Measurements from ENCODE around the gene SPSB4.
A peak's percentile ranks its signal among the peaks of the same experiment; 100 is the strongest.

The SPSB4 gene

DNA sequence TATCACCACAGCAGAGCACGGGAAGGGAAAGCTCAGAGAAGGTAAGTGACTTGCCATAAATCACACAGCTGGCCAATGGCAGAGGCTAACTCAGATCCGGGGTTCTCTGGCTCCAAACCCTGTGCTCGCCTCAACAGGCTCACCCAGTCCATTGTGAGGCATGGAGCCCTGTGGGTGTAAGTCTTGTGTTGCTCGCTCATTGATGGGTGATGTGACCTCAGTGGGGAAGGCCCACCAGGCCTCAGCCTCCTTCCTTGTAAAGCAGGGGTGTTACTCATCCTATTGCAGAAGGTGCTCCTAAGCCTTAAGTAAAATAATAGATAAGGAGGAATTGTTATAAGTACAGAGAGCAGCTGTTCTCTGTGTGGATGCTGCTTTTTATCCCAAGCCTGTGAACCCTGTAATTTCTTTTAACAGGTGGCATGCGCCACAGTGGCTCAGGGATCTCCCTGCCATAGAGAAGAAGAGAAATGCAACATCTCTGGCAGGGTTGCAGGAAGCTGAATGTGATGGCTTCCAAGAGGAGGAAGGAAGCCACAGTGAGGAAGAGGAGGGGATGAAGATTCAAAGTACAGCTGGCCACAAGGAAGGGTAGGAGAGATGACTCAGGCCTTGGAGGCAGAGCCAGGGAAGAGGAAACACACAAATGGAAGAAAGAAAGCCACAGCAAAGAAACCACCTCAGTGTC, 30.9 kb upstream of the SPSB4 start:
- Histone ChIP-seq H3K4me1 (ENCODE audit: control insufficient read depth in 5 of 5, insufficient read depth in 5 of 5, low read length in 5 of 5) (no peaks in the 10 kb centered on the region), H3K36me3 (ENCODE audit: control insufficient read depth in 5 of 5, insufficient read depth in 5 of 5, low read length in 5 of 5) (no peaks in the 10 kb centered on the region), H3K4me3 (ENCODE audit: low read depth in 1 of 5, low read length in 5 of 5) (no peak overlapping the region), H3K9me3 (ENCODE audit: control insufficient read depth in 5 of 5, low read length in 5 of 5) (no peaks in the 10 kb centered on the region), H3K27me3 (ENCODE audit: control insufficient read depth in 5 of 5, insufficient read depth in 4 of 5, low read length in 5 of 5) (peaks cover 0 to 3% (median 0%) of the 10 kb centered on the region in 5 donors), H3K27ac (ENCODE audit: low read depth, low read length) (no peak overlapping the region), H3K9ac (ENCODE audit: low read length in 5 of 5) (no peak overlapping the region)

DNA sequence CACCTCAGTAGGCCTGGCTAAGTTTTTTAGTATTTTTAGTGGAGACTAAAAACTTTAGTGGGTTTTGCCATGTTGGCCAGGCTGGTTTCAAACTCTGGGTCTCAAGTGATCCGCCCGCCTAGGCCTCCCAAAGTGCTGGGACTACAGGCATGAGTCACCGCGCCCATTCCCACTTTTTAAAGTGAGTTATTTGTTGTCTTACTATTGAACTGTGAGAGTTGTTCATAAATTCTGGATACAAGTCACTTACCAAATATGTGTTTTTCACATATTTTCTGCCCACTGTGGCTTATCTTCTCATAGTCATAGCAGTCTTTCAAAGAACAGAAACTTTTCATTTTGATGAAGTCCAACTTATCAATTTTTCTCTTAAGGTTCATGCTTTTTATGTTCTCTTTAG, 29.9 kb upstream of the SPSB4 start:
- Histone ChIP-seq H3K4me1 (ENCODE audit: control insufficient read depth in 5 of 5, insufficient read depth in 5 of 5, low read length in 5 of 5) (no peaks in the 10 kb centered on the region), H3K27ac (ENCODE audit: low read depth, low read length) (no peak overlapping the region), H3K9me3 (ENCODE audit: control insufficient read depth in 5 of 5, low read length in 5 of 5) (no peaks in the 10 kb centered on the region), H3K36me3 (ENCODE audit: control insufficient read depth in 5 of 5, insufficient read depth in 5 of 5, low read length in 5 of 5) (no peaks in the 10 kb centered on the region), H3K27me3 (ENCODE audit: control insufficient read depth in 5 of 5, insufficient read depth in 4 of 5, low read length in 5 of 5) (peaks cover 0 to under 1% (median 0%) of the 10 kb centered on the region in 5 donors), H3K9ac (ENCODE audit: low read length in 5 of 5) (no peak overlapping the region), H3K4me3 (ENCODE audit: low read depth in 1 of 5, low read length in 5 of 5) (no peak overlapping the region)

DNA sequence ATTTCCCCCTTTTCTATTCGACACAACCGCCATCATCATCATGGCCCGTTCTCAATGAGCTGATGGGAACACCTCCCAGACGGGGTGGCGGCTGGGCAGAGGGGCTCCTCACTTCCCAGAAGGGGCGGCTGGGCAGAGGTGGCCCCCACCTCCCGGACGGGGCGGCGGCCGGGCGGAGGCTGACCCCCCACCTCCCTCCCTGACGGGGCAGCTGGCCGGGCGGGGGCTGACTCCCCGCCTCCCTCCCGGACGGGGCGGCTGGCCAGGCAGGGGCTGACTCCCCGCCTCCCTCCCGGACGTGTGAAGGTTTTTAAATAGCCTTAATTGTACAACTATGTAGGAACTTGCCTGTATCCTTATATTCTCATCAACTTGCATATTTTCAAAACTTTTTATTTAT, 20.9 kb upstream of the SPSB4 start:
- Histone ChIP-seq H3K9me3 (ENCODE audit: control insufficient read depth in 5 of 5, low read length in 5 of 5) (no peaks in the 10 kb centered on the region), H3K27ac (ENCODE audit: low read depth, low read length) (no peak overlapping the region), H3K27me3 (ENCODE audit: control insufficient read depth in 5 of 5, insufficient read depth in 4 of 5, low read length in 5 of 5) (peaks cover 0 to 3% (median 0%) of the 10 kb centered on the region in 5 donors), H3K4me3 (ENCODE audit: low read depth in 1 of 5, low read length in 5 of 5) (no peak overlapping the region), H3K9ac (ENCODE audit: low read length in 5 of 5) (no peak overlapping the region), H3K4me1 (ENCODE audit: control insufficient read depth in 5 of 5, insufficient read depth in 5 of 5, low read length in 5 of 5) (no peaks in the 10 kb centered on the region), H3K36me3 (ENCODE audit: control insufficient read depth in 5 of 5, insufficient read depth in 5 of 5, low read length in 5 of 5) (no peaks in the 10 kb centered on the region)

DNA sequence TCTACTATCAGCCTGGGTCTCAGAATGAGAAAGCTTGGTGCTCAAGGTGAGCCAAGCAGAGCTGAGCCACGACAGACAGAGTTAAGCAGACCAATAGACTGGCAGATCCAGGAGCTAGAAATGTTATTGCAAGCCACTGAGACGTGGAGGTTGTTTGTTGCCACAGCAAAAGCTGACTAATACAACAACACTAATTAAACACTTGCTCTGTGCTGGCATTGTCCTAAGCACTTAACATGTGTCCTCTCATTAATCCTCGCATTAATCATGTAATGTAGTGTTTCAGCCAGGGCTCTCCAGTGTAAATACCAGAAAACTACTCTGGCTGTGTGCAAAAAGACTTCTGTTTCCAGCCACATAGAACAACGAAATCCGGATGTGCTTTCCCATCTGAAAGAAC, 11.6 kb upstream of the SPSB4 start:
- Histone ChIP-seq H3K9me3 (ENCODE audit: control insufficient read depth in 5 of 5, low read length in 5 of 5) (peaks cover 0 to 12% (median 4%) of the 10 kb centered on the region in 5 donors), H3K36me3 (ENCODE audit: control insufficient read depth in 5 of 5, insufficient read depth in 5 of 5, low read length in 5 of 5) (no peaks in the 10 kb centered on the region), H3K4me3 (ENCODE audit: low read depth in 1 of 5, low read length in 5 of 5) (no peak overlapping the region), H3K27me3 (ENCODE audit: control insufficient read depth in 5 of 5, insufficient read depth in 4 of 5, low read length in 5 of 5) (peaks cover 0 to 5% (median 0%) of the 10 kb centered on the region in 5 donors), H3K27ac (ENCODE audit: low read depth, low read length) (no peak overlapping the region), H3K4me1 (ENCODE audit: control insufficient read depth in 5 of 5, insufficient read depth in 5 of 5, low read length in 5 of 5) (no peaks in the 10 kb centered on the region), H3K9ac (ENCODE audit: low read length in 5 of 5) (no peak overlapping the region)

DNA sequence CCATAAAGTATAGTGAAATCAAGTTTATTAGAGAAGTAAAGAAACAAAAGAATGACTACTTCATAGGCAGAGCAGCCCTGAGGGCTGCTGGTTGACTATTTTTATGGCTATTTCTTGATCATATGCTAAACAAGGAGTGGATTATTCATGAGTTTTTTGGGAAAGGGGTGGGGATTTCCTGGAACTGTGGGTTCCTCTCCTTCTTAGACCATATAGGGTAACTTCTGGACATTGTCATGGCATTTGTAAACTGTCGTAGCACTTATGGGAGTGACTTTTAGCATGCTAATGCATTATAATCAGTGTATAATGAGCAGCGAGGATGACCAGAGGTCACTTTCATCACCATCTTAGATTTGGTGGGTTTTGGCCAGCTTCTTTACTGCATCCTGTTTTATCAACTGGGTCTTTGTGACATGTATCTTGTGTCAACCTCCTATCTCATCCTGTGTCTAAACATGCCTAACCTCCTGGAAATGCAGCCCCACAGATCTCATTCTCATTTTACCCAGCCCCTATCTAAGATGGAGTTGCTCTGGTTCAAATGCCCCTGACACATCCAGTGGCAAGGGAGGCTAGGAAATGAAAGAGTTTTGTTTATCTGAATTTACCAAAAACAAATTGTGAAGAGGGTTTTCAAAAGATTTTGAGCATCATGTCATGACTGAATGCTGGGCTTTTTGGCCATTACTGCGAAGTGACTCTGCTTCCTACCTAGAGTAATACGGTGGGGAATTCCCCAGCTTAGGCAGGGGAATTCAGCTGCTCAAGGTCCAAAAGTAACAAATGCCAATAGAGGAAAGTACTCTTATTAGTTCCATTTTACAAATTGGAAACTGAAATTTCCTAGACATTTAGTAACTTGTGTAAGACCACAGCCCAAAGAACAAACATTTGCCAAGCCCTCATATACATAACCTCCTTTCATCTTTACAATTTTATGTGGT, 6.2 kb upstream of the SPSB4 start:
- no peak overlapping the region for H3K9ac ChIP-seq (ENCODE audit: low read length in 5 of 5)
- H3K36me3 ChIP-seq (ENCODE audit: control insufficient read depth in 5 of 5, insufficient read depth in 5 of 5, low read length in 5 of 5): no peaks in the 10 kb centered on the region
- H3K4me1 ChIP-seq (ENCODE audit: control insufficient read depth in 5 of 5, insufficient read depth in 5 of 5, low read length in 5 of 5): no peaks in the 10 kb centered on the region
- peaks cover 0 to 12% (median 4%) of the 10 kb centered on the region in 5 donors for H3K9me3 ChIP-seq (ENCODE audit: control insufficient read depth in 5 of 5, low read length in 5 of 5)
- no peak overlapping the region for H3K4me3 ChIP-seq (ENCODE audit: low read depth in 1 of 5, low read length in 5 of 5)
- peaks cover 4 to 18% (median 12%) of the 10 kb centered on the region in 5 donors for H3K27me3 ChIP-seq (ENCODE audit: control insufficient read depth in 5 of 5, insufficient read depth in 4 of 5, low read length in 5 of 5)
- H3K27ac ChIP-seq (ENCODE audit: low read depth, low read length): no peak overlapping the region

DNA sequence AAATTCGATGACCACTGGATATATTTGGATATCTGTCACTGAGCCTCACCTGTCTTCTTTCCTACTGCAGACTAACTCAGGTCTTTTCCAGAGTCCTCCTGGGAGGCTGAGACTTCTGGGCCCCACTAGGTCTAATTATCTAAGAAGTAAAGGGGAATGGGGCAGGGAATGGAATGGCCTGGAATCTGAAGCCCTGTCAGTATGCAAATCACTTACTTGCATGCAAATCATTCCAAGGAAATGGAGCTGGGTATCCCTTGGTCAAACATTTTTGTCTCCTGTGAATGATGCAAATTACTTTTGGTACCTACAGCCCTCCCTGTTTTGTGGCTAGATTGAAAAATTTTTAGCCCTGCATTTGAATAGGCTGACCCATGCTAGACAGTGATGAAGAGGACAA, 5.3 kb upstream of the SPSB4 start:
- H3K27me3 ChIP-seq (ENCODE audit: control insufficient read depth in 5 of 5, insufficient read depth in 4 of 5, low read length in 5 of 5): peaks cover 10 to 25% (median 19%) of the 10 kb centered on the region in 5 donors
- H3K9me3 ChIP-seq (ENCODE audit: control insufficient read depth in 5 of 5, low read length in 5 of 5): peaks cover 0 to 12% (median 4%) of the 10 kb centered on the region in 5 donors
- peaks cover 0 to 6% (median 5%) of the 10 kb centered on the region in 5 donors for H3K4me1 ChIP-seq (ENCODE audit: control insufficient read depth in 5 of 5, insufficient read depth in 5 of 5, low read length in 5 of 5)
- H3K27ac ChIP-seq (ENCODE audit: low read depth, low read length): no peak overlapping the region
- no peak overlapping the region for H3K9ac ChIP-seq (ENCODE audit: low read length in 5 of 5)
- no peak overlapping the region for H3K4me3 ChIP-seq (ENCODE audit: low read depth in 1 of 5, low read length in 5 of 5)
- no peaks in the 10 kb centered on the region for H3K36me3 ChIP-seq (ENCODE audit: control insufficient read depth in 5 of 5, insufficient read depth in 5 of 5, low read length in 5 of 5)

DNA sequence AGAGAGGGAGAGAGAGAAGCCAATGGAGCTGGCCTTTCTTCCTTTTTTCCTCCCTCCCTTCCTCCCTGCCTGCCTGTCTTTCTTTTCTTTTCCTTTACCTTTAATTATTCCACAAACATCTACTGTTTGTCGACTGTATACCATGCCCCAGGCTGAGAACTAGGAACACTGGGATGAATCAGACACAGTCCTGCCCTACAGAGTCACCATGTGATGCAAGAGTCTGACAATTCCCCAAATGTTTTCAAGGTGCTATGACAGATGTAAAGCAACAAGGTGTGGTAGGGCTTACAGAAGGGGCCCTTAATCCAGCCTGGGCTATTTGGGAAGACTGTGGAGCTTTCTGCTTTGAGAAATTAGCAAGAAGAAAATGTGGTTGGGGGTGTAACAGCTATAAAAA, 4.0 kb upstream of the SPSB4 start:
- H3K27me3 ChIP-seq (ENCODE audit: control insufficient read depth in 5 of 5, insufficient read depth in 4 of 5, low read length in 5 of 5): peaks cover 10 to 32% (median 23%) of the 10 kb centered on the region in 5 donors
- H3K4me1 ChIP-seq (ENCODE audit: control insufficient read depth in 5 of 5, insufficient read depth in 5 of 5, low read length in 5 of 5): peaks cover 0 to 19% (median 15%) of the 10 kb centered on the region in 5 donors
- H3K4me3 ChIP-seq (ENCODE audit: low read depth in 1 of 5, low read length in 5 of 5): no peak overlapping the region

DNA sequence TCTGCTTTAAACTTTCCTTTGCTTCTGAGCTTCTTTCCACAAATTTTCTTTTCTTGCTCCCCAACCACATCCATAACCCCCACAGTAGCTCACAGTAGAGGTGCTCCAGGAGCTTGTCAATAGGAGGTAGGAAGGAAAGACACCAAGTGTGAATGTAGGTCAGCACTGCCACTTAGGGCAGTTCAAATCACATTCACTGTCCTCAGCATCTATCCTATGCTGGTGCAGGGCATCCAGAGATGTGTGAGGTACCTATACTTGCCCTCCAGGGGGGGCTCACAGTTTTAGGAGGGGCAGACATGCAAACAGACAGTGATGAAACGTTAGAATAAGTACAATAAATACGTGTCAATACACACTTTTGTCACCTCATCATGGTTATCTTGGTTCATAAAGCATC, 1.5 kb upstream of the SPSB4 start:
- Histone ChIP-seq H3K9ac (ENCODE audit: low read length in 5 of 5) (no peak overlapping the region), H3K4me1 (ENCODE audit: control insufficient read depth in 5 of 5, insufficient read depth in 5 of 5, low read length in 5 of 5) (peaks cover 0 to 27% (median 22%) of the 10 kb centered on the region in 5 donors), H3K36me3 (ENCODE audit: control insufficient read depth in 5 of 5, insufficient read depth in 5 of 5, low read length in 5 of 5) (no peaks in the 10 kb centered on the region), H3K4me3 (ENCODE audit: low read depth in 1 of 5, low read length in 5 of 5) (no peak overlapping the region), H3K27ac (ENCODE audit: low read depth, low read length) (no peak overlapping the region), H3K27me3 (ENCODE audit: control insufficient read depth in 5 of 5, insufficient read depth in 4 of 5, low read length in 5 of 5) (peaks cover 19 to 41% (median 34%) of the 10 kb centered on the region in 5 donors), H3K9me3 (ENCODE audit: control insufficient read depth in 5 of 5, low read length in 5 of 5) (no peaks in the 10 kb centered on the region)

More for the DNA sequence above, 4.0 kb upstream of the SPSB4 start:
- Histone ChIP-seq H3K9me3 (ENCODE audit: control insufficient read depth in 5 of 5, low read length in 5 of 5) (peaks cover 0 to 5% (median under 1%) of the 10 kb centered on the region in 5 donors), H3K27ac (ENCODE audit: low read depth, low read length) (no peak overlapping the region), H3K36me3 (ENCODE audit: control insufficient read depth in 5 of 5, insufficient read depth in 5 of 5, low read length in 5 of 5) (no peaks in the 10 kb centered on the region), H3K9ac (ENCODE audit: low read length in 5 of 5) (no peak overlapping the region)

DNA sequence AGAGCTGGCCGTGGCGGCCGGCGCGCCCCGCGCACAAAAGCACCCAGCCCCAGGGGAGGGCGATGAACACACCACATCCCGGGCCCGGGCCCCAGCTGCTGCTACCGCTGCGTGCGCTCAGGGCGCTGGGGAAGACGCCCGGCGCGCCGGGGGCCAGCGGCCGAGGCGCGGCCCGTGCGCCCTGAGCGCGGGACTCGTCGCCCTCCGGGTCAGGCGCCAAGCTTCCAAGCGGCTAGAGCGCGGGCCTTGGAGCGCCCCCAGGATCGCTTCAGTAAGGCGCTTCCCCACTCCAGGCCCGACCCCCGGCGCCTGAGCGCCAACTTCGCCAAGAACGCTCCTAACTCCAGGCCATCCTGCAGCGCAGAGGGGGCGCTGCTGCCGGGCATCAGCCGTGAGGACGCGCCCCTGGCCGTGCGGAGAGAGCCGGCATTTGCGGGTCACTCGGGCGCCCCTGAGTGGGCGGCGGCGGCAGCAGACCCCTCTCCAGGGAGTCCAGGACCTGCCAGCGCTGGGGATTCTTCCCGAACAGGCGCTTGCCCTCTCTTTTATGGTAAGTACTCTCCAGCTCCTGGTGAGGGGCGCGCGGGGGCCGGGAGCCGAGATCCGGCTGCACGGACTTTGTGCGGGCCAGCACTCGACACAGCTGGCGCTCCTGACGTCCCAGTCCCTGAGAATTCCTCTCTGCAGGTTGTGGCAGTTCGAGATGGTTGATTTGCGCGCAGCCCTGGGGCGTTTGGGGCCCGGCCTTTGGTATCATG, 475 bp downstream of the SPSB4 start:
- H3K27me3 ChIP-seq (ENCODE audit: control insufficient read depth in 5 of 5, insufficient read depth in 4 of 5, low read length in 5 of 5): peaks cover 27 to 46% (median 41%) of the 10 kb centered on the region in 5 donors
- H3K36me3 ChIP-seq (ENCODE audit: control insufficient read depth in 5 of 5, insufficient read depth in 5 of 5, low read length in 5 of 5): no peaks in the 10 kb centered on the region
- H3K9me3 ChIP-seq (ENCODE audit: control insufficient read depth in 5 of 5, low read length in 5 of 5): no peaks in the 10 kb centered on the region
- peaks cover 0 to 27% (median 22%) of the 10 kb centered on the region in 5 donors for H3K4me1 ChIP-seq (ENCODE audit: control insufficient read depth in 5 of 5, insufficient read depth in 5 of 5, low read length in 5 of 5)
- peak overlapping the region; percentile 20 to 68 (median 54) for H3K4me3 ChIP-seq (ENCODE audit: low read depth in 1 of 5, low read length in 5 of 5)
- H3K27ac ChIP-seq (ENCODE audit: low read depth, low read length): no peak overlapping the region
- no peak overlapping the region for H3K9ac ChIP-seq (ENCODE audit: low read length in 5 of 5)

All from subcutaneous abdominal adipose tissue (tissue), 5 donors.